Endodermal cell (in vitro differentiated cells): Measurements from ENCODE around the gene RGPD4. TPM values are rescaled to one million over a fixed set of nuclear protein-coding genes. Genes with fewer than 3 reads are reported as not detected.
"Not testable (repeated sequence)": the region's sequence is repeated elsewhere in the genome, so short reads cannot be mapped to it uniquely, and the experiment has no call there.

Source experiments
- DNase-seq: peaks from one replicate; pipeline ENCODE4 v3.0.0-alpha.2; 2017
- H3K27ac ChIP-seq: 2 replicates; pipeline ENCODE4 v1.5.1; 2013; ENCODE audit warnings: mild to moderate bottlenecking, low read depth, low read length, moderate library complexity
- H3K27me3 ChIP-seq: 2 replicates; pipeline ENCODE4 v1.6.1; 2013; ENCODE audit warnings: mild to moderate bottlenecking, low read length, moderate library complexity; ENCODE audit not compliant: insufficient read depth, control insufficient read depth, poor library complexity, severe bottlenecking
- H3K36me3 ChIP-seq: 2 replicates; pipeline ENCODE4 v1.7.0; 2013; ENCODE audit warnings: mild to moderate bottlenecking, low read length, moderate library complexity; ENCODE audit not compliant: control insufficient read depth, insufficient read depth
- H3K4me1 ChIP-seq: one replicate; pipeline ENCODE4 v1.7.0; 2013; ENCODE audit warnings: low read length; ENCODE audit not compliant: control insufficient read depth, insufficient read depth
- H3K4me3 ChIP-seq: 2 replicates; pipeline ENCODE4 v1.5.1; 2013; ENCODE audit warnings: mild to moderate bottlenecking, low read length, moderate library complexity
- H3K9ac ChIP-seq: 2 replicates; pipeline ENCODE4 v1.6.1; 2013; ENCODE audit warnings: mild to moderate bottlenecking, low read length, moderate library complexity; ENCODE audit not compliant: poor library complexity, severe bottlenecking; ENCODE audit errors: extremely low read depth
- H3K9me3 ChIP-seq: 2 replicates; pipeline ENCODE4 v1.6.1; 2013; ENCODE audit warnings: mild to moderate bottlenecking, low read length, moderate library complexity; ENCODE audit not compliant: control insufficient read depth
- H3K27ac Mint-ChIP-seq: 2 replicates; pipeline ENCODE4 v1.8.0; 2020; ENCODE audit warnings: mixed read lengths
- H3K27me3 Mint-ChIP-seq: 2 replicates; pipeline ENCODE4 v1.8.0; 2021; ENCODE audit warnings: mild to moderate bottlenecking, mixed read lengths; ENCODE audit not compliant: insufficient read depth
- H3K36me3 Mint-ChIP-seq: 2 replicates; pipeline ENCODE4 v1.8.0; 2020; ENCODE audit warnings: low read depth, mixed read lengths
- H3K4me1 Mint-ChIP-seq: 2 replicates; pipeline ENCODE4 v1.8.0; 2020; ENCODE audit warnings: mixed read lengths
- H3K4me3 Mint-ChIP-seq: 2 replicates; pipeline ENCODE4 v1.8.0; 2020; ENCODE audit warnings: mild to moderate bottlenecking, moderate library complexity, mixed read lengths
- H3K9me3 Mint-ChIP-seq: 2 replicates; pipeline ENCODE4 v1.8.0; 2020; ENCODE audit warnings: mild to moderate bottlenecking, mixed read lengths
- WGBS, 2 experiments: methylation state at CpG; one replicate each; pipeline versions ENCODE4 v1.1.5 to v1.1.7; 2013; ENCODE audit warnings: missing lambda C conversion rate in 2 of 2, mixed read lengths in 1 of 2; ENCODE audit not compliant: insufficient coverage in 1 of 2, insufficient read length in 1 of 2; 5-methylcytosine and 5-hydroxymethylcytosine counted together
- total RNA-seq, 2 donors: library from RNA; stranded (reverse); fragmentation: NEBNext Ultra II Directional in 1 of 2; extraction: Animal tissue kit (Norgen Biotek cat#: 25700) in 1 of 2; gene quantifications; 2 replicates in 1 of 2; 3 replicates in 1 of 2; pipeline ENCODE4 v1.2.1, GENCODE V29; 2021
- TF ChIP-seq, protein P1 (sequence below): fragments of 200-600 bp; sonication (generic); conservative IDR thresholded peaks from 2 replicates; pipeline ENCODE4 v1.5.0; 2021; ENCODE audit warnings: antibody characterized with exemption, mild to moderate bottlenecking

RGPD4 gene
- total RNA-seq, 2 donors from 2014 or later, result 0.13 TPM

DNA sequence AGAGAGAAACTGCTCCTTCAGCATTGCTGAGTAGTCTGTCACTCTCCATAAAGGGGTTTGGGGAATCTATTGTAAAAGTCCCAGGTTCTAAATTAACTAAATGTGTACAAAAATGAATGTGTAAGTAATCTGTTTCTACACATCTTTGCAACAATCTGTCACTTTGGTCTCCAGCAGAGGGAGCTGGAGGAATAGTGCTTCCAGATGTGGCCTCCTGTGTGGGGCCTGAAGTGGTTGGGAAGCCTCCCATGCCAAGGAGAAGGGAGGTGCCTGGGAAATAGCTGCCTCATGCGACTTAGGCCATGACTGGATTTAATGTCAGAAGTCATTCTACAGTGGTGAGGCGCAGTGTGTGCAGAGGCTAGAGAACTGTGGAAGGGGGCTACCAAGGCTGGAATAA, 89.4 kb downstream of the RGPD4 start:
- not testable (repeated sequence) for H3K27ac ChIP-seq, H3K9ac ChIP-seq, H3K27me3 ChIP-seq, H3K9me3 Mint-ChIP-seq, H3K27me3 Mint-ChIP-seq, DNase-seq, H3K36me3 ChIP-seq, H3K36me3 Mint-ChIP-seq, H3K27ac Mint-ChIP-seq, H3K4me3 Mint-ChIP-seq, H3K9me3 ChIP-seq, H3K4me1 Mint-ChIP-seq, H3K4me3 ChIP-seq, H3K4me1 ChIP-seq
- TF ChIP-seq, protein P1, sequence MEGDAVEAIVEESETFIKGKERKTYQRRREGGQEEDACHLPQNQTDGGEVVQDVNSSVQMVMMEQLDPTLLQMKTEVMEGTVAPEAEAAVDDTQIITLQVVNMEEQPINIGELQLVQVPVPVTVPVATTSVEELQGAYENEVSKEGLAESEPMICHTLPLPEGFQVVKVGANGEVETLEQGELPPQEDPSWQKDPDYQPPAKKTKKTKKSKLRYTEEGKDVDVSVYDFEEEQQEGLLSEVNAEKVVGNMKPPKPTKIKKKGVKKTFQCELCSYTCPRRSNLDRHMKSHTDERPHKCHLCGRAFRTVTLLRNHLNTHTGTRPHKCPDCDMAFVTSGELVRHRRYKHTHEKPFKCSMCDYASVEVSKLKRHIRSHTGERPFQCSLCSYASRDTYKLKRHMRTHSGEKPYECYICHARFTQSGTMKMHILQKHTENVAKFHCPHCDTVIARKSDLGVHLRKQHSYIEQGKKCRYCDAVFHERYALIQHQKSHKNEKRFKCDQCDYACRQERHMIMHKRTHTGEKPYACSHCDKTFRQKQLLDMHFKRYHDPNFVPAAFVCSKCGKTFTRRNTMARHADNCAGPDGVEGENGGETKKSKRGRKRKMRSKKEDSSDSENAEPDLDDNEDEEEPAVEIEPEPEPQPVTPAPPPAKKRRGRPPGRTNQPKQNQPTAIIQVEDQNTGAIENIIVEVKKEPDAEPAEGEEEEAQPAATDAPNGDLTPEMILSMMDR, result peak; percentile 55
- WGBS, 2 experiments, result no CpG with 5 or more reads among the region's 2 CpGs

DNA sequence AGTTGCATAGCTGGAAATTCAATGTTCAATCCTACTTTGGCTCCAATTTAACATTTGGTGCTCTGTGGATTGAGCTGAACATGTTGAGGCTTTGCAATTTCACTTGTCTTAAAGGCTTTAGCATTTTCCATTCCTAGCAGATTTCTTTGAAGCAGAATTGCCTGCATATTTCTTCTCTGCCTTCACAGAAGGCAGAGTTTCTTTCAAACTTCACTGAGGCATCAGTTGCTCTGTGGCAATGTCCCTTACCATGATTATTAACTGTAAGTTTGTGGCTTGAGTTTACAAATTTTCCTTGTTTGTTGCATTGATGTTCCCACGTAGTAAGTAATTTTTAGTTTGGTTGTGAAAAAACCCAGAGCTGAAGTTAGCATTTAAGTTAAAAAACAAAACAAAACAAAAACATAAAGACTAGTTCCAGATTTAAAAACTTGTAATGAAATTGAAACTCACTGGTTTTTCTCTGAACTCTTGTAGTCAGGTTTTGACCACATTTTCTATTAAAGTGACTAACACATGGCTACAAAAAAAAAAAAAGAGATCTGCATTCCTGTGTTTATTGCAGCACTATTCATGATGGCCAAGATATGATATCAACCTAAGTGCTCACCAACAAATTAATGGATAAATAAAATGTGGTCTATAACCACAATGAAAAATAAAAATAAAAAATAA, 90.1 kb downstream of the RGPD4 start:
- H3K27ac ChIP-seq, H3K36me3 Mint-ChIP-seq, H3K4me1 ChIP-seq, H3K4me1 Mint-ChIP-seq, H3K4me3 ChIP-seq, H3K27me3 ChIP-seq, H3K9ac ChIP-seq, H3K9me3 Mint-ChIP-seq, H3K27me3 Mint-ChIP-seq, H3K4me3 Mint-ChIP-seq, H3K36me3 ChIP-seq, DNase-seq, H3K9me3 ChIP-seq, H3K27ac Mint-ChIP-seq: not testable (repeated sequence)
- WGBS, 2 experiments, result 100% methylated on average over 1 of the region's 1 CpG; no CpG with 5 or more reads in 1 of the 2 experiments

DNA sequence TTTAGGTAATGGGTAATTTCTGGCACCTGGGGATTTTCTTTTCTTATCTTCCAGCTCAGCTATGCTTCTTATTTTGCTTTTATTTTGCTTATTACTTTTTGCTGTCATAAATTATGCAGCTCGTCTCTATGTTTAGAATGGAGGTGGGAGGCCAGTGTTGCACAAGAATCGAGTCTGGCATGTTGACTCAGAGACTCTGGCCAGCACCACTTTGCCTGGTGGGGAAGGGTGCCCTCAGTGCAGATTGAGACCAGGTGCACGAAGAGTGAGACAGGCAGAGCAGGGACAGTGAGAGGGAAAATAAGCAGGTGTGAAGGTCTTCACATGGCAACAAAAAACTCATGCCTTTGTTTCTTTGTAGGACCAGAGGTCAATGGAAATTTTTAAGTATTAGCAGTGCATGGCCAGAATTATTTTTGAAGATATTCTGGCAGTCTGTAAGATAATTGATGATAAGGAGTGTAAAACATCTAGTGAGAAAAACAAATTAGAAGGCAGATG, 100.4 kb downstream of the RGPD4 start:
- TF ChIP-seq, protein P1, result no peak
- Histone ChIP-seq H3K9me3 (no peaks in the 10 kb centered on the region), H3K36me3 (no peaks in the 10 kb centered on the region), H3K27me3 (no peaks in the 10 kb centered on the region), H3K4me3 (no peak overlapping the region), H3K27ac (no peak overlapping the region), H3K9ac (no peak overlapping the region), H3K4me1 (no peaks in the 10 kb centered on the region)
- H3K4me3 Mint-ChIP-seq, result no peak overlapping the region
- H3K27me3 Mint-ChIP-seq, result no peaks in the 10 kb centered on the region
- no peak for DNase-seq
- no peaks in the 10 kb centered on the region for H3K36me3 Mint-ChIP-seq
- H3K9me3 Mint-ChIP-seq, result no peaks in the 10 kb centered on the region
- H3K4me1 Mint-ChIP-seq, result peaks cover 3% of the 10 kb centered on the region
- whole genome bisulfite sequencing, 2 experiments, result 86 to 91% methylated on average over 2 to 3 of the region's 3 CpGs
- H3K27ac Mint-ChIP-seq, result no peak overlapping the region

DNA sequence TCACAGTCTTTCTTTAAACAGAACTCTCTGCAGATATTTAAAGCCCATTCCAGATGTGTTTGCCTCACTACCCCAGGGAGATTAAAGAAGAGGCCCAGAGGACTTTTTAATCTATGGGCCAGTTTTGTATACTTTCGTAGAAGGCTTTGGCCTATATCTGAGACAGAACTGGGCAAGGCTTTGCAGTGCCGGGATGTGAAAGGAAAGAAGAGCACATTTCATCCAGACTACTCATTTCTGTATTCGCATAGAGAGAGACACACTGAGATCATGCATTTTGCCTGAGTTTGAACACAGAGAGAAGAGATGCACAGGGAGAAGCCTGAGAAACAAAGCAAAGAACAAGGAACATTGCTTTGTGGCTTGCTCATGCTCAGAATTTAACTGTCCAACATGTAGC, 104.7 kb downstream of the RGPD4 start:
- TF ChIP-seq, protein P1, result no peak
- Histone ChIP-seq H3K27me3 (no peaks in the 10 kb centered on the region), H3K36me3 (no peaks in the 10 kb centered on the region), H3K4me1 (no peaks in the 10 kb centered on the region), H3K4me3 (no peak overlapping the region), H3K9ac (no peak overlapping the region), H3K9me3 (no peaks in the 10 kb centered on the region), H3K27ac (no peak overlapping the region)
- Mint-ChIP-seq H3K4me3 (no peak overlapping the region), H3K36me3 (no peaks in the 10 kb centered on the region), H3K27ac (no peak overlapping the region), H3K9me3 (no peaks in the 10 kb centered on the region), H3K27me3 (no peaks in the 10 kb centered on the region), H3K4me1 (no peaks in the 10 kb centered on the region)
- DNase-seq, result no peak
- WGBS, 2 experiments, result 90 to 96% methylated on average over 3 of the region's 3 CpGs
